Cardiac fibroblast (primary cell): ENCODE measurements around the gene BRD3.

Source experiments
- DNase-seq, 2 donors: peaks; one replicate each; pipeline versions ENCODE4 v3.0.0 to v3.0.0-alpha.2; 2010; ENCODE audit warnings: low read depth in 2 of 2
- H3K4me3 ChIP-seq, 2 donors: replicated peaks in 1 of 2; 1 replicate in 1 of 2; 2 replicates in 1 of 2; pipeline ENCODE4 v1.5.1; 2011; ENCODE audit warnings: low read depth in 2 of 2, low read length in 2 of 2, mild to moderate bottlenecking in 2 of 2, moderate library complexity in 1 of 2
- CTCF ChIP-seq: IDR thresholded peaks from one replicate; pipeline ENCODE4 v1.5.1; 2011; ENCODE audit warnings: low read depth, mild to moderate bottlenecking, low read length, inconsistent platforms

Gene BRD3

GRCh38 chr9:134052941-134053340, 14.9 kb downstream of the BRD3 start:
- no peak for TF ChIP-seq CTCF
- H3K4me3 ChIP-seq: no peak overlapping the region
- DNase-seq: no peak

GRCh38 chr9:134052491-134052890, 15.3 kb downstream of the BRD3 start:
- TF ChIP-seq CTCF: no peak
- DNase-seq: no peak
- H3K4me3 ChIP-seq: no peak overlapping the region

- no peak overlapping the region for H3K4me3 ChIP-seq
- DNase-seq: no peak
- no peak for TF ChIP-seq CTCF
Observed at GRCh38 chr9:134051319-134051718, 16.5 kb downstream of the BRD3 start.

GRCh38 chr9:134050726-134051125, 17.1 kb downstream of the BRD3 start:
- no peak overlapping the region for H3K4me3 ChIP-seq
- TF ChIP-seq CTCF: no peak
- no peak for DNase-seq

GRCh38 chr9:134049772-134050588, 17.8 kb downstream of the BRD3 start:
- DNase-seq: no peak
- H3K4me3 ChIP-seq: no peak overlapping the region
- no peak for TF ChIP-seq CTCF

GRCh38 chr9:134049236-134049635, 18.6 kb downstream of the BRD3 start:
- H3K4me3 ChIP-seq: no peak overlapping the region
- no peak for TF ChIP-seq CTCF
- DNase-seq: no peak

- DNase-seq: no peak
- no peak for TF ChIP-seq CTCF
- H3K4me3 ChIP-seq: no peak overlapping the region
Observed at GRCh38 chr9:134048582-134048968, 19.3 kb downstream of the BRD3 start.
